H7 (cell line): Measurements from ENCODE around the gene HAUS7. TPM values are rescaled to one million over a fixed set of nuclear protein-coding genes. Genes with fewer than 3 reads are reported as not detected.

Source experiments
- DNase-seq: peaks from one replicate; pipeline ENCODE4 v3.0.0; 2012
- H3K27me3 ChIP-seq: 2 replicates; pipeline ENCODE4 v1.6.0; 2011; ENCODE audit warnings: mild to moderate bottlenecking, low read length; ENCODE audit not compliant: control insufficient read depth, insufficient read depth
- H3K36me3 ChIP-seq: replicated peaks from 2 replicates; pipeline ENCODE4 v1.5.1; 2011; ENCODE audit warnings: low read length; ENCODE audit not compliant: control insufficient read depth, insufficient read depth
- H3K4me3 ChIP-seq: 2 replicates; pipeline ENCODE4 v1.5.1; 2011; ENCODE audit warnings: low read depth, mild to moderate bottlenecking, control low read depth, low read length, moderate library complexity; ENCODE audit not compliant: insufficient read depth
- total RNA-seq: library from RNA; depleted of rRNA; stranded (reverse); fragments of >200 nt; shearing (Covaris generic); gene quantifications from 2 replicates; pipeline ENCODE4 v1.2.3, GENCODE V29; 2014

Gene HAUS7
- total RNA-seq, 1 experiment from 2014 or later, result 47.2 TPM

GRCh38 chrX:153460826-153461225 is 9.6 kb downstream of the HAUS7 start:
- Histone ChIP-seq H3K4me3 (no peak overlapping the region), H3K27me3 (no peaks in the 10 kb centered on the region), H3K36me3 (no peaks in the 10 kb centered on the region; the same call in 1 of the 2 replicates)
- DNase-seq, result peak; percentile 85

GRCh38 chrX:153459986-153460385 is 10.4 kb downstream of the HAUS7 start:
- Histone ChIP-seq H3K27me3 (no peaks in the 10 kb centered on the region), H3K36me3 (no peaks in the 10 kb centered on the region; the same call in 1 of the 2 replicates), H3K4me3 (no peak overlapping the region)
- no peak for DNase-seq

GRCh38 chrX:153458476-153458875 is 11.9 kb downstream of the HAUS7 start:
- no peaks in the 10 kb centered on the region; the same call in 1 of the 2 replicates for H3K36me3 ChIP-seq
- H3K4me3 ChIP-seq, result no peak overlapping the region
- no peaks in the 10 kb centered on the region for H3K27me3 ChIP-seq
- no peak for DNase-seq

GRCh38 chrX:153457827-153458466 is 12.4 kb downstream of the HAUS7 start:
- Histone ChIP-seq H3K4me3 (no peak overlapping the region), H3K36me3 (no peaks in the 10 kb centered on the region; the same call in 1 of the 2 replicates), H3K27me3 (no peaks in the 10 kb centered on the region)
- DNase-seq, result no peak

GRCh38 chrX:153457136-153457825 is 13.1 kb downstream of the HAUS7 start:
- H3K4me3 ChIP-seq, result no peak overlapping the region
- no peaks in the 10 kb centered on the region for H3K27me3 ChIP-seq
- no peaks in the 10 kb centered on the region; the same call in 1 of the 2 replicates for H3K36me3 ChIP-seq

GRCh38 chrX:153456704-153457103 is 13.7 kb downstream of the HAUS7 start:
- DNase-seq, result no peak
- Histone ChIP-seq H3K36me3 (no peaks in the 10 kb centered on the region; the same call in 1 of the 2 replicates), H3K27me3 (no peaks in the 10 kb centered on the region), H3K4me3 (no peak overlapping the region)

More at GRCh38 chrX:153457136-153457825, 13.1 kb downstream of the HAUS7 start:
- DNase-seq, result no peak

GRCh38 chrX:153456161-153456560 is 14.2 kb downstream of the HAUS7 start:
- no peaks in the 10 kb centered on the region for H3K27me3 ChIP-seq
- no peaks in the 10 kb centered on the region; the same call in 1 of the 2 replicates for H3K36me3 ChIP-seq
- DNase-seq, result no peak
- H3K4me3 ChIP-seq, result no peak overlapping the region

GRCh38 chrX:153455571-153455970 is 14.8 kb downstream of the HAUS7 start:
- Histone ChIP-seq H3K27me3 (no peaks in the 10 kb centered on the region), H3K36me3 (no peaks in the 10 kb centered on the region; the same call in 1 of the 2 replicates), H3K4me3 (no peak overlapping the region)
- peak; percentile 43 for DNase-seq

- DNase-seq, result peak; percentile 31
- no peak overlapping the region for H3K4me3 ChIP-seq
- no peaks in the 10 kb centered on the region for H3K27me3 ChIP-seq
These were observed 15.3 kb downstream of the HAUS7 start for GRCh38 chrX:153454901-153455550.

GRCh38 chrX:153450949-153451277 is 19.5 kb downstream of the HAUS7 start:
- no peaks in the 10 kb centered on the region; the same call in 1 of the 2 replicates for H3K36me3 ChIP-seq
- H3K4me3 ChIP-seq, result no peak overlapping the region
- DNase-seq, result peak; percentile 20
- no peaks in the 10 kb centered on the region for H3K27me3 ChIP-seq

More at GRCh38 chrX:153454901-153455550, 15.3 kb downstream of the HAUS7 start:
- H3K36me3 ChIP-seq, result no peaks in the 10 kb centered on the region; the same call in 1 of the 2 replicates

GRCh38 chrX:153450114-153450948 is 20.0 kb downstream of the HAUS7 start:
- H3K4me3 ChIP-seq, result no peak overlapping the region
- DNase-seq, result peak; percentile 35
- no peaks in the 10 kb centered on the region; the same call in 1 of the 2 replicates for H3K36me3 ChIP-seq
- no peaks in the 10 kb centered on the region for H3K27me3 ChIP-seq

GRCh38 chrX:153449368-153450113 is 20.8 kb downstream of the HAUS7 start:
- Histone ChIP-seq H3K4me3 (no peak overlapping the region), H3K36me3 (no peaks in the 10 kb centered on the region; the same call in 1 of the 2 replicates), H3K27me3 (no peaks in the 10 kb centered on the region)
- DNase-seq, result no peak

GRCh38 chrX:153448556-153449367 is 21.6 kb downstream of the HAUS7 start:
- no peaks in the 10 kb centered on the region for H3K27me3 ChIP-seq
- no peaks in the 10 kb centered on the region; the same call in 1 of the 2 replicates for H3K36me3 ChIP-seq
- H3K4me3 ChIP-seq, result no peak overlapping the region
- peak; percentile 43 for DNase-seq
